Neural progenitor cell (in vitro differentiated cells): ENCODE data around the gene CDH23.

Experiments used
- CTCF ChIP-seq: fragments of 200-600 bp; sonication (generic); IDR thresholded peaks from 2 replicates; pipeline ENCODE4 v1.5.1; 2017; ENCODE audit warnings: antibody characterized with exemption, mild to moderate bottlenecking
- EZH2 ChIP-seq: fragments of 200-600 bp; sonication (generic); IDR thresholded peaks from 2 replicates; pipeline ENCODE4 v1.6.1; 2017; ENCODE audit warnings: antibody characterized with exemption, mild to moderate bottlenecking, moderate library complexity

- no peak for TF ChIP-seq EZH2
- no peak for TF ChIP-seq CTCF
Observed at GRCh38 chr10:71653044-71653443, 256.3 kb downstream of the CDH23 start.
